GM18511 (cell line): ENCODE data around the gene ENTPD5.
"Not testable (repeated sequence)": the region's sequence is repeated elsewhere in the genome, so short reads cannot be mapped to it uniquely, and the experiment has no call there.

Source experiments
- ATAC-seq: cut with Tn5 transposase; IDR thresholded peaks from one replicate; pipeline ENCODE4 v1.9.1; 2021; ENCODE audit warnings: mild to moderate bottlenecking, moderate library complexity; ENCODE audit not compliant: unreplicated experiment

ENTPD5 gene

DNA sequence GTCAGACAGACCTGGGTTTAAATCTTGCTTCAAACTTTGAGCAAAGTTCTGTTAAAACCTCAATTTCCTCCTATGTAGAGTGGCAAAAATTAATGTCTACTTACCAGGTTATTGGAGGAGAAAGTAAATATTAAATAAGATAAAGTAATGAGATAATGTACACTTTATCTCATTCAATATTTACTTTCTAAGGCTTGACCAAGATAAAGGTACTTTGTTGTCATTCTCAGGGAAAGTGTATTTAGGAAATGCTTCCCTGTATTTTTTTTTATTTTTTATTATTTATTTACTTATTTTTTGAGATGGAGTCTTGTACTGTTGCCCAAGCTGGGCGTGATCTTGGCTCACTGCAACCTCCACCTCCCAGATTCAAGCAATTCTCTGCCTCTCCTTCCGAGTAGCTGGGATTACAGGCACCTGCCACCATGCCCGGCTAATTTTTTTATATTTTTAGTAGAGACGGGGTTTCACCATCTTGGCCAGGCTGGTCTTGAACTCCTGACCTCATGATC is 73.9 kb downstream of the ENTPD5 start:
- no peak for ATAC-seq

DNA sequence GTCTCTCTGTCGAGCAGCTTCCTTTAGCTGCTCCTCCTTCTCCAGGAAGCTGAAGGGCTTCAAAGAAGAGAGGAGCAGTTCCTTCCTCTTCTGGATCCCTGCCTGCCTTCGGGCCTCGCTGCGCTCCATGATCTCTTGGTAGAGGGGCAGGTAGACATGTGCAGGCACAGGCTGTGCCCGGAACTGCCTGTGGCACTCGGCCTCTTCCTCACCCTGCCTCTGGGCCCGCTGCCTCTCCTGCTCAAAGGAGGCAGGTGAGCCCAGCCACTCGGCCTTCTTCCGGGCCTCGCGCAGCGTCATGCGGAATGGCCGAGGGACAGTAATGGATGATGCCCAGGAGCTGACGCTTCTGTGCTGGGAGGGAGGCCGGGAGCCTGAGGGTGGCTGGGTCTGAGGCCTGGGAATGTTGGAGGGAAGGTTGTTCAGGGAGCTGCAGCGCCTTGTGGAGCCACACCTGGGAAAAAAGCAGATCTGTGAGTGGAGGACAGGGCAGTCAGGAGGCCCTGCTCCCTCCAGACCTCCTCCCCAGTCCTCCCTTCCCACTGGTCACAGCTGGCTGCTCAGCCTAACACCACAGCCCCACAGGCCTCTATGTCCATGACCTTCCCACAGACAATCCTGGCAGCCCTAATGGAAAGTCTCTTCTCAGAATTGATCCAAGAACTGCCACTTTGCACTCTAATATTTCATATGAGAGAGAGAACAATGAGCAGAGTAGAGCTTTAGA is 74.5 kb downstream of the ENTPD5 start:
- no peak for ATAC-seq

DNA sequence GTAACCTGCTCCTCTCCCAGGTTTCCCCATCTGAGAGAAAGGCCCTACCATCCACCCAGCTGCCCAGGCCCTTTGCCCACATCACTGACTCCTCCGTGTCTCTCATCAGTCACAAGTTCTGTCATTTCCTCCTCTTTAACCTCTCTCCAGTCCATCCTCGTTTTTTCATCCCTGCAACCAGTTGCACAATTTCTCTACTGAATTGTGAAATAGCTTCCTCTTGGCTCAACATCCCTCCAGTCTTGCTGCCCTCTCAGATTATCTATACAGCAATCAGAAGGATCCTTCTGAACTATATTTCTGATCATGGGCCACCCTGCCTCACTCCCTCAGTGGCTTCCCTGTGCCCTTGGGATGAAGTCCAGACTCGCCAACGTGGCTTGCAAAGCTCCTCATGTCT is 76.0 kb downstream of the ENTPD5 start:
- ATAC-seq: no peak

DNA sequence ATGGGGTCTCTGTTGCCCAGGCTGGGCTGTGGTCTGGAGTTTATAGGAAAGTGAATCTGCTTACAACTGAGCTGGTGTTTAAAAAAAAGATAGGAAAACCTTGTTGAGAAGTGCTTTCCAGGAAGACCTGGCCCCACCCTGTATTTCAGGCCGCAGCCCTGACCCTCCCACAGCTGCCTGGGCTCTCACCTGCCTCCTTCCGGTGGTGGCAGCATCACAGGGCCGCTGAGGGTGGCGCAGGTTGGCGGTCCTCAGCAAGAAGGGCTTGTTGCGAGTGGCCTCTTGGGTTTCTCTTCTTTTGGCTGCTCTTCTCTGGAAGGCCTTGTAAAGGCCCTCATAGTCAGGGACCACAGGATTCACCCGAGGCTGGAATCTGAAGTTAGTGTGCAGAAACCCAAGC is 76.9 kb downstream of the ENTPD5 start:
- ATAC-seq: no peak

DNA sequence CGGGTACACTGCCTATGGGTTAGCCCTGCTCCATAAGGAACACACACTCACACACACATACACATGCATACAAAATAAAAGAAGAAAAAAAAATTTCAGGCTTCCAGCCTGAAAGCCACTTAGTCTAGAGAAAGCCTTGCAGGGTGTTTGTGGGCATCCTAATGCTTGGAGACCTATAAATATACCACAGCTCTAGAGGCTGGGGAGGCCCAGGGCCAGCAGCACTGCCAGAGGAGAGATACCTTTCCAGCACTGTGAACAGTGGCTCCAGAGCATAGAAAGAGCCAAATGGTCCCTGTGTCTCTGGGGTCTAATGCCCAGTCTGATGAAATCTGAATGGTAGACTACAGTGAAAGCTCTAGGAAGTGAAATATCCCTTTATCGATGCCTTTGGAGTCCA is 82.1 kb downstream of the ENTPD5 start:
- ATAC-seq: no peak

DNA sequence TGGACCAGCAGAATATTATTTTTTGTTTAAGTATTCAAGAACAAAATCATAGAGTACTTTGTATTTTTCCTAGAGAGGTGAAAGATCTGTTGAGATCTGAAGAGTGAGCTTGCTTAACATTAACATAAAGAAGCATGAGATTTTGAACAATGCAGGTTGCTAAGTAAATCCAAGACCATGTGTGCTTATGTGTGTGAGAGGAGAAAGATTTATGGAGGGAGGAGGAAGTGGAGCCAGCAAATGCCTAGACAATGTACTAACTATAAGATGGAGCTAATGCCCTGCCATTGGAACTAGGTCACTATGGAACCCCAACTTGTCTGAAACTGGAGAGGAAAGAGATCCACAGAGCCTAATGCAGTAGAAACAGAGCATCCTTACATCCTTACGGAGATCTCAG is 82.5 kb downstream of the ENTPD5 start:
- no peak for ATAC-seq

DNA sequence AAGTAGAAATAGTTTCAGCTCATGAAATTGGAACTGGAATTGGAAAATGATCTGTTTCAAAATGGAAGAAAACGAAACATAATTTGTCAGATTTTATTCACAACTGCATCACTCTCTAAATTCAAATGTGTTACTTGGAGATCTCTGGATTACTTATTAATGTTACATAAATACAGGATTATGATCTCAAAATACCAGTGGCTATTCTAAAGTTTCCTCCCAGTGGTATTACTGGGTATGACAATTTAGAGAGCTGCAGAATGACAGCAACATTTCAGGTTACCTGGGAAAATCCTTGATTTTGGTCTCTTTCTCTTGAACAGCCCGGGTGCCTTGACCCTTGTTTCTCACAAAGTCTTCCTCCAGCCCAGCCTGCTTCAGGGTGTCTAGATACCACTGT is 83.4 kb downstream of the ENTPD5 start:
- no peak for ATAC-seq

DNA sequence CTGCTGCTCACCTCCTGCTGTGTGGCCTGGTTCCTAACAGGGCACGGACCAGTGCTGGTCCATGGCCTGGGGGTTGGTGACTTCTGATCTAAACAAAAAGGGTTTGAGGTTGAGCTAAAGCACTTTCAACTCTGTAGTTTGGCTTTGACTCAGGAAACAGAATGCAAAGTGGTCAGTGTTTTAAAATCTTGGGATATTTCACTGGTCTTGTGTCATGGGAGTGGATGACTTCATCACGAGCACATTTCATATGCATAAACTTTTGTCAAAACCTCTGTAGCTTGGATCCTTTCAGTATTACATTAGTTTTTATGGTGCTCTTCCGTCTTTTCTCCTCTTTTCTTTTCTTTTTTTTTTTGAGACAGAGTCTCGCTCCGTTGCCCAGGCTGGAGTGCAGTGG is 94.8 kb downstream of the ENTPD5 start:
- ATAC-seq: no peak

DNA sequence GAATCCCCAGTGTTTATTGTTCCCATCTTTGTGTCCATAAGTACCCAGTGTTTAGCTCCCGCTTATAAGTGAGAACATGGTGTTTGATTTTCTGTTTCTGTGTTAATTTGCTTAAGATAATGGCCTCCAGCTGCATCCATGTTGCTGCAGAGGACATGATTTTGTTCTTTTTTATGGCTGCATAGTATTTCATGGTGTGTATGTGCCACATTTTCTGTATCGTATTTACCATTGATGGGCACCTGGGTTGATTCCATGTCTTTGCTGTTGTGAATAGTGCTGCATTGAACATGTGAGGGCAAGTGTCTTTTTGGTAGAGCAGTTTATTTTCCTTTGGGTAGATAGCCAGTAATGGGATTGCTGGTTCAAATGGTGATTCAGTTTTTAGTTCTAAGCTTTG is 99.6 kb downstream of the ENTPD5 start:
- ATAC-seq: not testable (repeated sequence)

DNA sequence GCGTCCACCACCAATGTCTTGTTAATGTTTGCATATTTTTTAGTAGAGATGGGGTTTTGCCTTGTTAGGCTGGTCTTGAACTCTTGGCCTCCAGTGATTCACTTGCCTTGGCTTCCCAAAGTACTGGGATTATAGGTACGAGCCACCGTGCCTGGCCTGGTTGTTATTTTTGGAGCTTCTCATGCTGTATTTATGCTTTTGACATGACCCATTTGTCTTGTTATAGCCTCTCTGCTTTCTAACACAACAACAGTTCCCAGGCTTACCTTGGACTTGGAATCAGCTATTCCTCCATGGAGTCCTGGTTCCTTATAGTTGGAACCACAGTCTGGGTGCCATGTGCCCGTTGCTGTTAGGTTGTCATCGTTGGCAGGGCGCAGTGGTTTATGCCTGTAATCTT is 102.8 kb downstream of the ENTPD5 start:
- ATAC-seq: no peak

DNA sequence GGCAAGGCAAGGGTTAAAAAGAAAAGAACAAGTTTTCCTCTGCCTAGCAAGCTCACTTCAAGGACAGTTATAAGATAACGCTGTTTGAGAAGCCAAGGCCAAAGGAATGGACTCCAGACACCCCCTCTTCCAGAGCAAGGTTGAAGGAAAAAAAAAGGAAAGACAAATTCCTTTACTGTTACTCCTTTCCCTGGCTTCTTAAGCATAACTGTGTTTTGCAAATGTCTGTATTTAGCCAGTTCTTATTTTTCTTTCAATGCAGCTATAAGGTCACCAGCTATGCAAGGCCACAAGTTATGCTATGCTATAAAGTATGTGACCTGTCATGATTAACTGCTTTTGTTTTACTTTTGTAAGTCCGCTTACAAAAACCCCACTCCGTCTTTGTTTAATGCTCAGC is 105.8 kb downstream of the ENTPD5 start:
- no peak for ATAC-seq

DNA sequence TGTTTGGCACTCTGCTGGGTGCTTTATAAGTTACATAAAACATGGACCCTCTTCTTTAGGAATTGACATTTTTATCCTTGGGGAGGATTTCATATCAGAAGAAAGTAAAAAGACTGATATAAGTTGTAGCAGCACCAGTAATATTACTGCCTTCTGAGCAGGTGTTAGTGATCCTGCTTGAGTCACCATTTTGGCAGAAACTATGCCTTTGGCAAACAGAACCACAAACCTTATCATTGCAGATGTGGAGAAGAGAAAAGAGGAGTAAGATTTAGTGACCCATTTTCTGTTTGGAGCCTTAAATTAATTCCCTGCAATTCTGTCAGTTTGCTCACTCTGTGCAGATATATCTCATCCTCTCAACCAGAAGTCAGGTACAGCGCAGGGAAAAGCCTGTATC is 109.4 kb downstream of the ENTPD5 start:
- no peak for ATAC-seq
